ENCODE data around the gene C10orf143.

DNA sequence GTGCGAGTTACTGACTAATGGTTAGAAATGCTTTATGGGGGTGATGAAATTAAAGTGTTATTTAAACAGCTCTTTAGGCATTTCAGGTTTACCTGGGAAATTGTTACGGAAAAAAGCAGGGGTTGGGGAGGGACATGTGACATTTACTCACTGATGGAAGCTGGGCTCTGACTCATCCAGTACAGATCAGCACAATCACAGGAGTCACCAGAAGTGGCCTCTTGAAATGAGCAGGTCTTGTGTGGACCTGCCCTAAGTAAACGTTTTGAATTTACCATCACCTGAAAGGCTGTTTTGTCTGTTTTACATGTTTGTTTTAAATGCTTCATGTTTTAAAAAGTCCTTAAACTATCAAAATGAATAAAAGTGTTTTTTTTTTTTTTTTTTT, 27.8 kb upstream of the C10orf143 start:
- TF ChIP-seq, protein P1, sequence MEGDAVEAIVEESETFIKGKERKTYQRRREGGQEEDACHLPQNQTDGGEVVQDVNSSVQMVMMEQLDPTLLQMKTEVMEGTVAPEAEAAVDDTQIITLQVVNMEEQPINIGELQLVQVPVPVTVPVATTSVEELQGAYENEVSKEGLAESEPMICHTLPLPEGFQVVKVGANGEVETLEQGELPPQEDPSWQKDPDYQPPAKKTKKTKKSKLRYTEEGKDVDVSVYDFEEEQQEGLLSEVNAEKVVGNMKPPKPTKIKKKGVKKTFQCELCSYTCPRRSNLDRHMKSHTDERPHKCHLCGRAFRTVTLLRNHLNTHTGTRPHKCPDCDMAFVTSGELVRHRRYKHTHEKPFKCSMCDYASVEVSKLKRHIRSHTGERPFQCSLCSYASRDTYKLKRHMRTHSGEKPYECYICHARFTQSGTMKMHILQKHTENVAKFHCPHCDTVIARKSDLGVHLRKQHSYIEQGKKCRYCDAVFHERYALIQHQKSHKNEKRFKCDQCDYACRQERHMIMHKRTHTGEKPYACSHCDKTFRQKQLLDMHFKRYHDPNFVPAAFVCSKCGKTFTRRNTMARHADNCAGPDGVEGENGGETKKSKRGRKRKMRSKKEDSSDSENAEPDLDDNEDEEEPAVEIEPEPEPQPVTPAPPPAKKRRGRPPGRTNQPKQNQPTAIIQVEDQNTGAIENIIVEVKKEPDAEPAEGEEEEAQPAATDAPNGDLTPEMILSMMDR (IDR thresholded peaks at IDR 0.05), result no peak
- no peak for TF ChIP-seq POLR2A (IDR thresholded peaks at IDR 0.05)
- no peak for TF ChIP-seq POLR2AphosphoS5 (IDR thresholded peaks at IDR 0.05)
